ENCODE results near the gene PRKCQ. TPM values are rescaled to one million over a fixed set of nuclear protein-coding genes. Genes with fewer than 3 reads are reported as not detected.

Gene PRKCQ
- total and polyA plus RNA-seq, 2 of the 4 experiments (the other 2 are of a cell fraction): under 0.01 to 0.03 TPM

- no peak overlapping the region for H3K23ac ChIP-seq (ENCODE audit: low read depth, low read length)
- no peaks in the 10 kb centered on the region for H3K9me3 ChIP-seq (ENCODE audit: control insufficient read depth, insufficient read depth, low read length)
- dilution Hi-C loops (cut with HindIII; ENCODE audit: low sequenced_read_pairs, unreplicated experiment) (no loop called here), in situ Hi-C loops (cut with MboI; ENCODE audit: low sequenced_read_pairs) (no loop called here), intact Hi-C loops (cut with micrococcal nuclease) (no loop called here)
- TF ChIP-seq MAFK (IDR thresholded peaks at IDR 0.05; ENCODE audit: low read depth, low read length) (no peak), BHLHE40 (IDR thresholded peaks at IDR 0.05; ENCODE audit: low read depth, low read length) (no peak), SMC3 (IDR thresholded peaks at IDR 0.05; ENCODE audit: low read depth, low read length) (no peak), RAD21 (IDR thresholded peaks at IDR 0.05; ENCODE audit: low read length) (no peak), POLR2A (IDR thresholded peaks at IDR 0.05; ENCODE audit: low read depth, low read length) (no peak), RFX5 (IDR thresholded peaks at IDR 0.05; ENCODE audit: low read depth, low read length) (no peak), RCOR1 (IDR thresholded peaks at IDR 0.05; ENCODE audit: insufficient replicate concordance, low read length) (no peak)
- no peak overlapping the region for H3K4me2 ChIP-seq (ENCODE audit: low read depth, low read length)
- no TSS peak for BruUV-seq (replicated peaks)
- CTCF ChIA-PET: no interaction called here
- no peak overlapping the region for H2AK9ac ChIP-seq (replicated peaks; ENCODE audit: low read depth, low read length, poor library complexity)
- H4K91ac ChIP-seq (ENCODE audit: insufficient read depth, low read depth, low read length): no peak overlapping the region
- H2AFZ ChIP-seq (replicated peaks; ENCODE audit: low read length, poor library complexity): no peak overlapping the region
- no peak overlapping the region for H2BK120ac ChIP-seq (ENCODE audit: low read depth, low read length)
- WGBS, 2 experiments (ENCODE audit: extremely low coverage in 2 of 2, insufficient read length in 1 of 2): no CpG with 5 or more reads among the region's 5 CpGs
- H3K14ac ChIP-seq (replicated peaks; ENCODE audit: low read depth, low read length): no peak overlapping the region
- no peak overlapping the region for H2AK5ac ChIP-seq (ENCODE audit: low read depth, low read length)
- H3K9me1 ChIP-seq (ENCODE audit: insufficient read depth, low read length): no peaks in the 10 kb centered on the region
- H3K9ac ChIP-seq (ENCODE audit: low read depth, low read length): no peak overlapping the region
- no peak overlapping the region for H3K56ac ChIP-seq (ENCODE audit: extremely low read depth, insufficient read depth, low read length)
- no peak overlapping the region for H3K4ac ChIP-seq (ENCODE audit: low read depth, low read length)
- no peaks in the 10 kb centered on the region for H3K4me1 ChIP-seq (ENCODE audit: control insufficient read depth, insufficient read depth, low read length)
- no peaks in the 10 kb centered on the region for H3K36me3 ChIP-seq (ENCODE audit: control insufficient read depth, insufficient read depth, low read length)
- ATAC-seq (ENCODE audit: low read depth) (no peak), DNase-seq (no peak)
- H2BK5ac ChIP-seq (ENCODE audit: low read depth, low read length, poor library complexity, severe bottlenecking): no peak overlapping the region
- no peak overlapping the region for H2BK20ac ChIP-seq (ENCODE audit: low read depth, low read length)
- H2BK15ac ChIP-seq (ENCODE audit: low read depth, low read length): no peak overlapping the region
- H3K18ac ChIP-seq (ENCODE audit: low read depth, low read length): no peak overlapping the region
- no peak overlapping the region for H3K27ac ChIP-seq (ENCODE audit: insufficient read depth, low read length)
- H3K27me3 ChIP-seq (ENCODE audit: control insufficient read depth, insufficient read depth, low read length): peaks cover 3% of the 10 kb centered on the region; the same call in 1 of the 2 replicates
- POLR2A ChIA-PET (ENCODE audit: unreplicated experiment): no interaction called here
- no peak overlapping the region for H3K4me3 ChIP-seq (ENCODE audit: insufficient read depth, low read depth, low read length)
- H3K79me1 ChIP-seq (ENCODE audit: low read depth in 1 of 2, low read length in 2 of 2): no peaks in the 10 kb centered on the region
- H4K5ac ChIP-seq (ENCODE audit: low read depth, low read length): no peak overlapping the region
- H4K20me1 ChIP-seq (ENCODE audit: insufficient read depth, low read length): no peaks in the 10 kb centered on the region
- no peak overlapping the region for H4K8ac ChIP-seq (ENCODE audit: low read depth in 2 of 2, low read length in 2 of 2)
Measured at GRCh38 chr10:6564367-6564766, 15.7 kb downstream of the PRKCQ start.
